Neural cell (in vitro differentiated cells): ENCODE measurements around the gene RYR2. TPM values are rescaled to one million over a fixed set of nuclear protein-coding genes. Genes with fewer than 3 reads are reported as not detected.

Source experiments
- H2AFZ ChIP-seq: fragments of 200-600, 300-800 bp; sonication (generic), shearing (Covaris generic); 2 replicates; pipeline ENCODE4 v1.6.0; 2014; ENCODE audit warnings: low read depth, mild to moderate bottlenecking, antibody characterized with exemption, low read length, moderate library complexity
- H3F3A ChIP-seq: fragments of 200-600 bp; shearing (Covaris generic); 2 replicates; pipeline ENCODE4 v1.6.1; 2016; ENCODE audit warnings: mild to moderate bottlenecking, moderate library complexity, mixed read lengths, antibody characterized with exemption, low read length; ENCODE audit not compliant: insufficient read depth, poor library complexity, severe bottlenecking
- H3K27ac ChIP-seq: fragments of 200-600, 300-800 bp; sonication (generic), shearing (Covaris generic); 2 replicates; pipeline ENCODE4 v1.5.1; 2014; ENCODE audit warnings: mild to moderate bottlenecking, low read length, moderate library complexity
- H3K27me3 ChIP-seq: fragments of 300-800, 200-600 bp; sonication (generic), shearing (Covaris generic); 2 replicates; pipeline ENCODE4 v1.6.0; 2014; ENCODE audit warnings: mild to moderate bottlenecking, low read depth, low read length, moderate library complexity; ENCODE audit not compliant: insufficient read depth
- H3K36me3 ChIP-seq: fragments of 300-800, 200-600 bp; sonication (generic), shearing (Covaris generic); 2 replicates; pipeline ENCODE4 v1.5.1; 2014; ENCODE audit warnings: mild to moderate bottlenecking, antibody characterized with exemption, low read length, moderate library complexity; ENCODE audit not compliant: insufficient read depth
- H3K4me2 ChIP-seq: fragments of 300-800, 200-600 bp; sonication (generic), shearing (Covaris generic); 2 replicates; pipeline ENCODE4 v1.6.0; 2014; ENCODE audit warnings: mild to moderate bottlenecking, low read length
- H3K4me3 ChIP-seq: fragments of 300-800, 200-600 bp; sonication (generic), shearing (Covaris generic); 2 replicates; pipeline ENCODE4 v1.5.1; 2014; ENCODE audit warnings: mild to moderate bottlenecking, low read length, moderate library complexity
- H3K79me2 ChIP-seq: fragments of 200-600 bp; shearing (Covaris generic); replicated peaks from 2 replicates; pipeline ENCODE4 v1.6.0; 2014; ENCODE audit warnings: mild to moderate bottlenecking, low read length, moderate library complexity; ENCODE audit not compliant: insufficient read depth
- H3K9ac ChIP-seq: fragments of 300-800, 200-600 bp; sonication (generic), shearing (Covaris generic); 2 replicates; pipeline ENCODE4 v1.6.1; 2016; ENCODE audit warnings: mild to moderate bottlenecking, low read length, mixed read lengths
- H3K9me2 ChIP-seq: fragments of 200-600 bp; shearing (Covaris generic); 2 replicates; pipeline ENCODE4 v1.6.1; 2016; ENCODE audit warnings: mild to moderate bottlenecking, low read length, mixed read lengths; ENCODE audit not compliant: insufficient read depth
- H3K9me3 ChIP-seq: fragments of 200-600, 300-800 bp; sonication (generic), shearing (Covaris generic); 2 replicates; pipeline ENCODE4 v1.6.1; 2016; ENCODE audit warnings: mild to moderate bottlenecking, mixed run types, low read length, moderate library complexity, mixed read lengths
- H4K20me1 ChIP-seq: fragments of 200-600 bp; shearing (Covaris generic); 2 replicates; pipeline ENCODE4 v1.6.1; 2016; ENCODE audit warnings: mild to moderate bottlenecking, mixed run types; ENCODE audit not compliant: insufficient read depth
- EP300 ChIP-seq: fragments of 450-650 bp; conservative IDR thresholded peaks from 2 replicates; pipeline ENCODE4 v1.6.1; 2014; ENCODE audit warnings: antibody characterized with exemption, mild to moderate bottlenecking, moderate library complexity; ENCODE audit not compliant: poor library complexity, severe bottlenecking
- EZH2 ChIP-seq: fragments of 200-600, 300-800 bp; shearing (Covaris generic), sonication (generic); IDR thresholded peaks from 2 replicates; pipeline ENCODE4 v1.6.1; 2014; ENCODE audit warnings: antibody characterized with exemption, low read length, borderline replicate concordance, mild to moderate bottlenecking; ENCODE audit not compliant: insufficient read depth, poor library complexity, severe bottlenecking
- MXI1 ChIP-seq: fragments of 450-650 bp; conservative IDR thresholded peaks from 2 replicates; pipeline ENCODE4 v1.6.1; 2014; ENCODE audit warnings: antibody characterized with exemption, mild to moderate bottlenecking; ENCODE audit not compliant: poor library complexity, severe bottlenecking
- POLR2AphosphoS5 ChIP-seq: IDR thresholded peaks from 2 replicates; pipeline ENCODE4 v1.6.1; 2012
- RAD21 ChIP-seq: fragments of 450-650 bp; conservative IDR thresholded peaks from 2 replicates; pipeline ENCODE4 v1.6.1; 2014; ENCODE audit warnings: antibody characterized with exemption, mild to moderate bottlenecking, moderate library complexity
- SMC3 ChIP-seq: fragments of 450-650 bp; conservative IDR thresholded peaks from 2 replicates; pipeline ENCODE4 v1.6.1; 2014; ENCODE audit warnings: antibody characterized with exemption, mild to moderate bottlenecking, moderate library complexity; ENCODE audit not compliant: poor library complexity
- TAF1 ChIP-seq: IDR thresholded peaks from 2 replicates; pipeline ENCODE4 v1.6.1; 2012; ENCODE audit warnings: low read depth
- polyA plus RNA-seq: library from polyadenylated mRNA; depleted of rRNA; stranded (reverse); fragments of >200 nt; gene quantifications from 2 replicates; pipeline ENCODE4 v1.2.3, GENCODE V29; 2014
- TF ChIP-seq, protein P1 (sequence below): IDR thresholded peaks from 2 replicates; pipeline ENCODE4 v1.6.1; 2012; ENCODE audit warnings: borderline replicate concordance
- TF ChIP-seq, protein P2 (sequence below): fragments of 450-650 bp; IDR thresholded peaks from 2 replicates; pipeline ENCODE4 v1.5.1; 2014; ENCODE audit warnings: antibody characterized with exemption, mild to moderate bottlenecking, moderate library complexity; ENCODE audit not compliant: poor library complexity, severe bottlenecking

Gene RYR2
- polyA plus RNA-seq, 1 donor from 2014 or later: 3.8 TPM

DNA sequence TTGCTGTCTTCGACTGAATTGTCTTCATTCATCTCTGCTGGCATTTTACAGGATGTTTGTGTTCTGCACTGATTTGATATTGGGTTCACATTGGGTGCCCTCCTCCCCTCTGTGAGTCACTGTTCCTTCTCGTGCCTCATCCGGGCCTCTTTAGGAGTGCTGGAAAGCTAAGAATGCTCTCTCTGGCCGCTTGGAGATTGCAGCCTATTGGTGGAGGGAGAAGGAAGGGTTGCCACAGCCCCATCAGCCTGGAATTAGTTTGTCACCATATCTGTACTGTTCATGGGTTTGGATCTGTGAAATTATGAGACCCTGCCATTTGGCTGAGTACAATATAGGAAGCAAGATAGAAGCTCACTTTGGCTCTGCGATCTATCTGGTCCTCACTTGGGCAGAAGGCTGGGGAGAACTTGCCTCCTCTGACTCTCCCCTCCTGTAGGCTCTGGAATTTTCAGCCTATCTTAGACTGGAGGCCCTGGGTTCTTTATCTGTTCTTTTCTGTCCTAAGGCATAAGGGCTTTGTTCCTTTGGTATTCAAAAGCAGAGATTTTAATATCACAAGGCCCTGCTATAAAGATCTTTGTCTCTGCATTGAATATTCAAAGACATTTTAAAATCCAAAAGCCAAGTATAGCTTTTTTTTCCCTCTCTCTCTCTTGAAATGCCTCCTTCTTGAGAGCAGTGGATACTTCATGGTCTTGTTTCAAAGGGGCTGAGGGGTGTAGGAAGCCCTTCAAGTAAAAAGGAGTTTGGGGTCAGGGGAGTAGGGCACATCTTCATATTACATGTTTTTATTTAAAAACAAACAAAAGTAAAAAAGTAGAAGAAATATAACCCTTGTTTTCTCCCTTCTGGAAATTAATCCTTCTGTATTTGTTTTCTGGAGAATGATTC, 500.8 kb downstream of the RYR2 start:
- H3K4me2 ChIP-seq: no peak overlapping the region
- no peak overlapping the region for H3K9ac ChIP-seq
- H3K9me2 ChIP-seq: no peaks in the 10 kb centered on the region

DNA sequence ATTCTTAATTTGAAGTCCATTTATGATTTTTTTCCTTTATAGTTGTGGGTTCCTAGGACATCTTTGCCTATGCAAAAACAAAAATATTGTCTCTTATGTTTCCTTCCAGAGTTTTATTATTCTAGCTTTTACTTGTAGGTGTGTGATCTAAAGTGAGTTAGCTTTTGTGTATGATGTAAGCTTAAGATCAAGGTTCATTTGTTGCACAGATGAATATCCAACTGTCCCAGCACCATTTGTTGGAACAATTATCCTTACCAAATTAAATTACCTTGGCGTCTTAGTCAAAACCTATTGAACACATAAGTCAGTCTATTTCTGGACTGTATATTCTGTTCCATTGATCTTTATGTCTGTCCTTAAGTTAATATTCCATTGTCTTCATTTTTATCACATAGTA, 511.1 kb downstream of the RYR2 start:
- no peak for TF ChIP-seq MXI1
- no peak for TF ChIP-seq RAD21
- no peak for TF ChIP-seq SMC3
- no peak for TF ChIP-seq POLR2AphosphoS5
- TF ChIP-seq, protein P1, sequence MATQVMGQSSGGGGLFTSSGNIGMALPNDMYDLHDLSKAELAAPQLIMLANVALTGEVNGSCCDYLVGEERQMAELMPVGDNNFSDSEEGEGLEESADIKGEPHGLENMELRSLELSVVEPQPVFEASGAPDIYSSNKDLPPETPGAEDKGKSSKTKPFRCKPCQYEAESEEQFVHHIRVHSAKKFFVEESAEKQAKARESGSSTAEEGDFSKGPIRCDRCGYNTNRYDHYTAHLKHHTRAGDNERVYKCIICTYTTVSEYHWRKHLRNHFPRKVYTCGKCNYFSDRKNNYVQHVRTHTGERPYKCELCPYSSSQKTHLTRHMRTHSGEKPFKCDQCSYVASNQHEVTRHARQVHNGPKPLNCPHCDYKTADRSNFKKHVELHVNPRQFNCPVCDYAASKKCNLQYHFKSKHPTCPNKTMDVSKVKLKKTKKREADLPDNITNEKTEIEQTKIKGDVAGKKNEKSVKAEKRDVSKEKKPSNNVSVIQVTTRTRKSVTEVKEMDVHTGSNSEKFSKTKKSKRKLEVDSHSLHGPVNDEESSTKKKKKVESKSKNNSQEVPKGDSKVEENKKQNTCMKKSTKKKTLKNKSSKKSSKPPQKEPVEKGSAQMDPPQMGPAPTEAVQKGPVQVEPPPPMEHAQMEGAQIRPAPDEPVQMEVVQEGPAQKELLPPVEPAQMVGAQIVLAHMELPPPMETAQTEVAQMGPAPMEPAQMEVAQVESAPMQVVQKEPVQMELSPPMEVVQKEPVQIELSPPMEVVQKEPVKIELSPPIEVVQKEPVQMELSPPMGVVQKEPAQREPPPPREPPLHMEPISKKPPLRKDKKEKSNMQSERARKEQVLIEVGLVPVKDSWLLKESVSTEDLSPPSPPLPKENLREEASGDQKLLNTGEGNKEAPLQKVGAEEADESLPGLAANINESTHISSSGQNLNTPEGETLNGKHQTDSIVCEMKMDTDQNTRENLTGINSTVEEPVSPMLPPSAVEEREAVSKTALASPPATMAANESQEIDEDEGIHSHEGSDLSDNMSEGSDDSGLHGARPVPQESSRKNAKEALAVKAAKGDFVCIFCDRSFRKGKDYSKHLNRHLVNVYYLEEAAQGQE: no peak
- no peak for TF ChIP-seq EP300
- no peaks in the 10 kb centered on the region for H3K36me3 ChIP-seq
- no peak overlapping the region for H3K27ac ChIP-seq
- H3K79me2 ChIP-seq: no peaks in the 10 kb centered on the region
- H3F3A ChIP-seq: no peaks in the 10 kb centered on the region
- H3K9me2 ChIP-seq: no peaks in the 10 kb centered on the region
- no peak overlapping the region for H3K4me2 ChIP-seq
- H4K20me1 ChIP-seq: no peaks in the 10 kb centered on the region
- H2AFZ ChIP-seq: no peak overlapping the region
- no peak overlapping the region for H3K9ac ChIP-seq
- no peak overlapping the region for H3K4me3 ChIP-seq
- no peaks in the 10 kb centered on the region for H3K27me3 ChIP-seq
- no peaks in the 10 kb centered on the region for H3K9me3 ChIP-seq

More for the DNA sequence above, 500.8 kb downstream of the RYR2 start:
- Histone ChIP-seq H4K20me1 (no peaks in the 10 kb centered on the region), H3K4me3 (no peak overlapping the region), H3K79me2 (no peaks in the 10 kb centered on the region), H3K36me3 (no peaks in the 10 kb centered on the region), H3F3A (no peaks in the 10 kb centered on the region), H2AFZ (no peak overlapping the region), H3K27ac (no peak overlapping the region), H3K9me3 (no peaks in the 10 kb centered on the region), H3K27me3 (no peaks in the 10 kb centered on the region)
- TF ChIP-seq RAD21: no peak
- no peak for TF ChIP-seq SMC3
- TF ChIP-seq, protein P2, sequence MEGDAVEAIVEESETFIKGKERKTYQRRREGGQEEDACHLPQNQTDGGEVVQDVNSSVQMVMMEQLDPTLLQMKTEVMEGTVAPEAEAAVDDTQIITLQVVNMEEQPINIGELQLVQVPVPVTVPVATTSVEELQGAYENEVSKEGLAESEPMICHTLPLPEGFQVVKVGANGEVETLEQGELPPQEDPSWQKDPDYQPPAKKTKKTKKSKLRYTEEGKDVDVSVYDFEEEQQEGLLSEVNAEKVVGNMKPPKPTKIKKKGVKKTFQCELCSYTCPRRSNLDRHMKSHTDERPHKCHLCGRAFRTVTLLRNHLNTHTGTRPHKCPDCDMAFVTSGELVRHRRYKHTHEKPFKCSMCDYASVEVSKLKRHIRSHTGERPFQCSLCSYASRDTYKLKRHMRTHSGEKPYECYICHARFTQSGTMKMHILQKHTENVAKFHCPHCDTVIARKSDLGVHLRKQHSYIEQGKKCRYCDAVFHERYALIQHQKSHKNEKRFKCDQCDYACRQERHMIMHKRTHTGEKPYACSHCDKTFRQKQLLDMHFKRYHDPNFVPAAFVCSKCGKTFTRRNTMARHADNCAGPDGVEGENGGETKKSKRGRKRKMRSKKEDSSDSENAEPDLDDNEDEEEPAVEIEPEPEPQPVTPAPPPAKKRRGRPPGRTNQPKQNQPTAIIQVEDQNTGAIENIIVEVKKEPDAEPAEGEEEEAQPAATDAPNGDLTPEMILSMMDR: no peak
- no peak for TF ChIP-seq POLR2AphosphoS5
- TF ChIP-seq TAF1: no peak
- TF ChIP-seq, protein P1: no peak
- no peak for TF ChIP-seq EZH2
- no peak for TF ChIP-seq EP300
- no peak for TF ChIP-seq MXI1
